IPS-20b (cell line): Measurements from ENCODE around the gene CDH3.
A peak's percentile ranks its signal among the peaks of the same experiment; 100 is the strongest.

ENCODE experiments used
- H3K27ac ChIP-seq: one replicate; pipeline ENCODE4 v1.5.1; 2013; ENCODE audit warnings: low read length
- H3K27me3 ChIP-seq: 2 replicates; pipeline ENCODE4 v1.6.1; 2013; ENCODE audit warnings: mild to moderate bottlenecking, low read length, inconsistent platforms; ENCODE audit not compliant: insufficient read depth
- H3K36me3 ChIP-seq: 2 replicates; pipeline ENCODE4 v1.6.1; 2013; ENCODE audit warnings: low read depth, mild to moderate bottlenecking, inconsistent platforms, low read length, moderate library complexity; ENCODE audit not compliant: insufficient read depth
- H3K4me1 ChIP-seq: 2 replicates; pipeline ENCODE4 v1.6.1; 2013; ENCODE audit warnings: mild to moderate bottlenecking, control low read depth, inconsistent platforms, low read length, moderate library complexity; ENCODE audit not compliant: insufficient read depth
- H3K4me3 ChIP-seq: 2 replicates; pipeline ENCODE4 v1.5.1; 2013; ENCODE audit warnings: mild to moderate bottlenecking, low read length, inconsistent platforms
- H3K9ac ChIP-seq: 2 replicates; pipeline ENCODE4 v1.6.1; 2013; ENCODE audit warnings: low read depth, mild to moderate bottlenecking, inconsistent platforms, low read length, moderate library complexity
- H3K9me3 ChIP-seq: 2 replicates; pipeline ENCODE4 v1.6.1; 2013; ENCODE audit warnings: mild to moderate bottlenecking, low read depth, low read length, inconsistent platforms; ENCODE audit not compliant: insufficient read depth

CDH3 gene

DNA sequence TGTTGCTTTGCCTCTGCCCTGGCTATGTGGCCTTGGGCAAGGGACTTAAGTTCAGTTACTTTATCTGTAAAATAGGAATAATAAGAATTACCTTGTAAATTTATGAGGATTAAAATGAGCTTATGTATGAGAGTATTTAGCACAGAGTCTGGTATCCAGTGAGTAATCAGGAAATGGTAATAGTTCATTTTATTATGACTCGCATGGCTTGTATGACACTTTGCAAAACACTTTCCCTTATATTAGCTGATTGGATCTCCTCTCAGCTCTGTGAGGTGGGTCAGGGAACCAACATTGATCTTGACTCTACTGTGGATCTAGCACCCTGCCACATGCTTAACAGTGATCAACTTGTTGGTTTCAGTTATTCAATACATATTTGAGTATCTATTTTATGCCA, 8.3 kb upstream of the CDH3 start:
- H3K27me3 ChIP-seq = peaks cover 7% of the 10 kb centered on the region; the same call in 1 of the 2 replicates
- no peak overlapping the region for H3K4me3 ChIP-seq
- no peaks in the 10 kb centered on the region for H3K36me3 ChIP-seq
- no peaks in the 10 kb centered on the region for H3K9me3 ChIP-seq
- H3K9ac ChIP-seq = no peak overlapping the region
- peaks cover 3% of the 10 kb centered on the region; the same call in 1 of the 2 replicates for H3K4me1 ChIP-seq
- H3K27ac ChIP-seq = no peak overlapping the region

DNA sequence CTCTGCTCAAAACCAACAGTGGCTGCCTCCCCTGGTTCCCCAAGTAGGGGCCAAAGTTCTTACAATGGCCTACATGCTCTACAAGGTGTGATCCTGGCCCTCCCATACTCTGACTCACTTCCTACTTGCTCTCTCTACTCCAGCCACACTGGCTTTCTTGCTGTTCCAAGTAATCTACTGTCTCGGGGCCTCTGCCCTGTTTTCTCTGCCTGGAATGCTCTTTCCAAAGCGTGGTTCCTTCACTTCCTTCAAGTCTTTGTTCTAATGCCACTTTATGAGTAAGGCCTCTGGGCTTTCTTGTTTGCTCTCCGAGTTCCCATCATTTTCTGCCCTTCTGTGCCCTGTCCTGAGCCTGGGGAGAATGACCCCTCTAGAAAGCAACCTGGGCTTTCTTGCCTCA, 4.1 kb upstream of the CDH3 start:
- Histone ChIP-seq H3K4me3 (no peak overlapping the region), H3K27me3 (peaks cover 46% of the 10 kb centered on the region), H3K9ac (no peak overlapping the region), H3K36me3 (no peaks in the 10 kb centered on the region), H3K27ac (no peak overlapping the region), H3K4me1 (peaks cover 17% of the 10 kb centered on the region), H3K9me3 (no peaks in the 10 kb centered on the region)

DNA sequence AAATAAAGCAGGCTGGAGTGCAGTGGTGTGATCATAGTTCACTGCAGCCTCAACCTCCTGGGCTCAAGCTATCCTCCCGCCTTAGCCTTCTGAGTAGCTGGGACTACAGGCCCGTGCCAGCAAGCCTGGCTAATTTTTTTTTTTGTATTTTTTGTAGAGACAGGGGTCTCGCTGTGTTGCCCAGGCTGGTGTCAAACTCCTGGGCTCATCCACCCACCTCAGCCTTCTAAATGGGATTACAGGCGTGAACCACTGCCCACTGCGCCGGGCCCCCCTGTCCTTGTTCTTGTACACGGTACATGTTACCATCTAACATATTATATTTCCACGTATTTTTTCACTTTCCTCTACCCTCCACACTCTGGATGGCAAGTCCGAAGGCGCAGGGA, 3.1 kb upstream of the CDH3 start:
- Histone ChIP-seq H3K27me3 (peaks cover 46% of the 10 kb centered on the region), H3K9ac (peak overlapping the region; percentile 58; the same call in 1 of the 2 replicates), H3K4me3 (peak overlapping the region; percentile 65), H3K27ac (no peak overlapping the region), H3K9me3 (no peaks in the 10 kb centered on the region), H3K36me3 (no peaks in the 10 kb centered on the region), H3K4me1 (peaks cover 20% of the 10 kb centered on the region)

DNA sequence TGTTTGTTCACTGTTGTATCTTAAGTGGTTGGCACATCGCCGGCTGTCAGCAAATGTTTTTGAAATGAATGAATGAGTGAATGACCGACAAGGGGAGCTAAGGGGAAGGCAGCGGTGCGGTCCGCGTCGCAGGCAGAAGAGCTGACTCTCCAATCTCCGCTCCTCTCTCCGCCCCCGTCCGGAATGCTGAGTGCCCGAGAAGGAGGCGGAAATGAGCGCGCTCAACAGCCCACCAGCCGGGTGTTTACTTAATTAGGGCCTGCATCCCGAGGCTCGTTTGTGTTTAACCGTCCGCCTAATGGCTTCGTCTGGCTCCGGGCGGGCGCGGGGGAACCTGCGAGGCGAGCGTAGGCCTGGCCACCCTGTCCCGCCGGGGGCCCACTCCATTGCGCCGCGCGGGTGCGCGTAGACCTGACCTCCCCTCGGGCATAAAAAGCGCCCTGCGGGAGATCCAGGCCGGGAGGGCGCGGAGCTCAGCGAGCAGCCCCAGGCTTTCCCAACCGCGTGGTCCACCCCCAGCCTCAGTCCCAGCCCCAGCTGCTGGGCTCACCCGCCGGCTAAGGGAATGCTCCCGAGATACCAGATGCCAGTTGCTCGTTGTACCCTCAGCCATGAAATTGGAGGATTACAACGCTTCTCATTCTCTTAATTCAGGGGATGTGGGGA, 2.5 kb upstream of the CDH3 start:
- no peaks in the 10 kb centered on the region for H3K36me3 ChIP-seq
- H3K27ac ChIP-seq = no peak overlapping the region
- peaks cover 46% of the 10 kb centered on the region for H3K27me3 ChIP-seq
- no peaks in the 10 kb centered on the region for H3K9me3 ChIP-seq
- H3K9ac ChIP-seq = peak overlapping the region; percentile 58; the same call in 1 of the 2 replicates
- H3K4me1 ChIP-seq = peaks cover 26% of the 10 kb centered on the region
- H3K4me3 ChIP-seq = peak overlapping the region; percentile 65

DNA sequence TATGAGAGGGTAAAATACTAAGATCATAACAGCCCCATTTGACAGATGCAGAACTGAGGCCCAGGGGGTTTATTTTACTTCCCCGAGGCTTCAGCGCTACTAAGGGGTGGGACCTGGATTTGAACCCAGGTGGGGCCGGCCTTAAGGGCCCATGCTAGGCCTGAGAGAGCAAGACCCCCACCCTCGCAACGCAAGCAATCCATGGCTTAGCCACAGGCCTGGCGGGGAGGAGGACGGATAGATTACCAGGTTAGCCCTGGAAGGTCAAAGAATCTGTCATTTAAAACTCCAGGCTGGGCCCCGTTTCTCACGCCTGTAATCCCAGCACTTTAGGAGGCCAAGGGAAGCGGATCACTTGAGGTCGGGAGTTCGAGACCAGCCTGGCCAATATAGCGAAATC, 1.9 kb upstream of the CDH3 start:
- Histone ChIP-seq H3K36me3 (0 out of 2 replicates have a peak, but pooled peaks cover 4% of the 10 kb centered on the region), H3K4me1 (peaks cover 28% of the 10 kb centered on the region), H3K9me3 (no peaks in the 10 kb centered on the region), H3K27me3 (peaks cover 46% of the 10 kb centered on the region), H3K4me3 (peak overlapping the region; percentile 65; the same call in 1 of the 2 replicates), H3K9ac (no peak overlapping the region; the same call in 1 of the 2 replicates), H3K27ac (no peak overlapping the region)

DNA sequence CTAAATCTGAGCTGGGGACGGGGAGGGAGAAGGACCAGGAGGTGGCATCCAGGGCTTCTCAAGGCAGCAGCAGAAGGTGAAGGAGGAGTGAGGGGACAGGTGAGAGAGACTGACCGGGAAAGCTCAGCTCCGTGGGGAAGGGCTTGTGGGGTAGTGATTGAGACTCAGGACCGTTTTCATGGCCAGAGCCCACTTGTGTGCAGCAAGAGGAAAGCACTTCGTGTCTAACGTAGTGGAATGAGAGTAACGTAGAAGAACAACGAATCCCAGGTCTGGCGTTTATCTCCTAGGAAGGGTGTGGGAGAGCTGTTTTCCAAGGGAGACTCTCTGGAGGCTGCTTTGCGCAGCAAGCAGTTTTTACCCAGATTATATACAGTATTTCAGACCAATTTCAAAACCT, 1.3 kb upstream of the CDH3 start:
- 0 out of 2 replicates have a peak, but pooled peaks cover 9% of the 10 kb centered on the region for H3K36me3 ChIP-seq
- H3K9me3 ChIP-seq = no peaks in the 10 kb centered on the region
- peaks cover 28% of the 10 kb centered on the region for H3K4me1 ChIP-seq
- peak overlapping the region; percentile 70; the same call in 1 of the 2 replicates for H3K4me3 ChIP-seq
- peak overlapping the region; percentile 33; the same call in 1 of the 2 replicates for H3K9ac ChIP-seq
- no peak overlapping the region for H3K27ac ChIP-seq
- peaks cover 46% of the 10 kb centered on the region for H3K27me3 ChIP-seq

DNA sequence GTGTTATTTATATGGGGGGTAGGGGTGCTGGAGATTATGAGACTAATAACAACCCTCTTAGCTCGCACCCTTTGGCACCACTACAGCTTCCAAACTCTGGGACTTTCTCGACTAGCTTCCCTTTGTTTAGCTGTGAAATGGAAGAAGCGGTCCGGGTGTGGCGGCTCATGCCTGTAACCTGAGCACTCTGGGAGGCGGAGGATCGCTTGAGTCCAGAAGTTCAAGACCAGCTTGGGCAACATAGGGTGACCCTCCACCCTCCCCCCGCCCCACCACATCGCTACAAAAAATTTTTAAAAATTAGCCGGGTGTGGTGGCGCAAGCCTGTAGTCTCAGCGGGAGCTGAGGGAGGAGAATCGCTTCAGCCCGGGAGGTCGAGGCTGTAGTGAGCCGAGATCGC, 814 bp upstream of the CDH3 start:
- Histone ChIP-seq H3K9me3 (no peaks in the 10 kb centered on the region), H3K4me3 (peak overlapping the region; percentile 70), H3K36me3 (peaks cover 14% of the 10 kb centered on the region; the same call in 1 of the 2 replicates), H3K9ac (peak overlapping the region; percentile 33; the same call in 1 of the 2 replicates), H3K27ac (no peak overlapping the region), H3K4me1 (peaks cover 28% of the 10 kb centered on the region), H3K27me3 (peaks cover 46% of the 10 kb centered on the region)

DNA sequence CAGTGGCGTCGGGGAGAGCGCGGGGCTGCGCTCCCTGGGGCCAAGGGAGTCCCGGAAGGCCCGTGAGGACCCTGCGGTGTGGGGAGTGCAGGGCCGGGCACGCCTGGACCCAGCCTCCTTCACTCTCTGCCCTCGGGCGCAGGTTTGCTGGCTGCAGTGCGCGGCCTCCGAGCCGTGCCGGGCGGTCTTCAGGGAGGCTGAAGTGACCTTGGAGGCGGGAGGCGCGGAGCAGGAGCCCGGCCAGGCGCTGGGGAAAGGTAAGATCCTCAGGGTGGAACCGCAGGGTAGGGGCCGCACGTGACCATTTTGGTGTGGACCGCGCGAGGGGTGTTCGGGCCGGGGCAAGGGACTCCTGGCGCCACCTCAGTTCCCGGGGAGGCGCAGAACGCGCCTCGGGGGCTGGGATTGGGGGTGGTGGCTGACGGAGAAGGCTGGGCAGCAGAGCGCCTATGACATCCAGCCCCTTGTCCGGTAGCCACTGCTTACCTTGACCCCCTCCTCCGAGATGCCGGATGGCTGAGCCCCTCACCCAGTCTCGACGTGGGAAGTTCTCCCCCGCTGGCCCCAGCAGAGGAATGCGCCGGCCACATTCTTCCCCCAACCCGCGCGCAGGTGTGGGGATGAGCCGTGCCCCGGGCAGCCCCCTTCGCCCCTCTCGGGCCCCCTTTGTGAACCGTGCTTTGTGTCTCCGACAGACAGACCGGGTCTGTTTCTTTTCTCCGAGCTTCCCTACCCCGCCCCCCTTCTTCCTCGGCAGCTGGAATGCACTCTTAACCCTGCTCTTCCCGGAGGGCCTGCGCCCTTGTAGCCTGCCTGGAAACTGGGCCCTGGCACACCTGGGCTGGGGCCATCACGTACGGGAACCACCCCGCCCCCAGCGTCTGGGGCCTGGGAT, 631 bp downstream of the CDH3 start:
- Histone ChIP-seq H3K4me1 (peaks cover 28% of the 10 kb centered on the region), H3K36me3 (peaks cover 15% of the 10 kb centered on the region; the same call in 1 of the 2 replicates), H3K27me3 (peaks cover 46% of the 10 kb centered on the region), H3K9me3 (no peaks in the 10 kb centered on the region), H3K9ac (peak overlapping the region; percentile 84), H3K27ac (peak overlapping the region; percentile 63), H3K4me3 (peak overlapping the region; percentile 70)

DNA sequence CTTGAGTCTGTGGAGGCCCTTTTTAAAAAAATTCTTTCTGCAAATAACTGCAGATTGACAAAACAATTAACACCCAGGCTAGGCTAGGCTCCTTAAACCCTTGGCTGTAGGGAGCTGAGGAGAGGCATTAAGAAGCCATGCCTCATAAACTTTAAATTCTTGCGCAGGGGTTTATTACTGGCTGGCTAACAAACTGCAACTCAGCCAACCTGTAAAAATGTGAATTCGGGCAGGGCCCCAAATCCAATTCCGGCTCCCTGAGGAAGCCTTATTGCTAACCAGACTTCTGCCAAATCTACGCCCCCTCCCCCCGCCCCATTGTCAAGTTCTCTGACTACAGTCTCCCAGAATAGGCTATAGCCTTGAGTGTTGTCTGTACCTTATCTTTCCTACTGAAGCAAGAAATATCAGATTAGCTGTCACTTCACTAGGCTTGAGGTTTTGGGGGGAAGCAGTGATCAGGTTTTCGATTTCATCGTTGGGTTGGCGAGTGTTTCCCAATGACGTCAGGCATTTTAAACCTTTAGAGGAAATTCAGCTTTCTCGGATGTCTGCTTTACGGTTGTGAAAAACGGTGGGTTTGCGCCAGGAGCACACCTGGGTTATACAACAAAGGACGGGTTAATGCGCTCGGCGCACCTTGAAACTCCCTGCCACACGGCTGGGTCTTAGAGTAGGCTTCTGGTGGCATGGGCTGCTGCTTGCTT, 2.0 kb downstream of the CDH3 start:
- H3K9me3 ChIP-seq = no peaks in the 10 kb centered on the region
- H3K4me3 ChIP-seq = peak overlapping the region; percentile 70
- no peak overlapping the region for H3K27ac ChIP-seq
- H3K4me1 ChIP-seq = peaks cover 24% of the 10 kb centered on the region
- peaks cover 35% of the 10 kb centered on the region for H3K27me3 ChIP-seq
- H3K9ac ChIP-seq = peak overlapping the region; percentile 84; the same call in 1 of the 2 replicates
- H3K36me3 ChIP-seq = peaks cover 15% of the 10 kb centered on the region; the same call in 1 of the 2 replicates

DNA sequence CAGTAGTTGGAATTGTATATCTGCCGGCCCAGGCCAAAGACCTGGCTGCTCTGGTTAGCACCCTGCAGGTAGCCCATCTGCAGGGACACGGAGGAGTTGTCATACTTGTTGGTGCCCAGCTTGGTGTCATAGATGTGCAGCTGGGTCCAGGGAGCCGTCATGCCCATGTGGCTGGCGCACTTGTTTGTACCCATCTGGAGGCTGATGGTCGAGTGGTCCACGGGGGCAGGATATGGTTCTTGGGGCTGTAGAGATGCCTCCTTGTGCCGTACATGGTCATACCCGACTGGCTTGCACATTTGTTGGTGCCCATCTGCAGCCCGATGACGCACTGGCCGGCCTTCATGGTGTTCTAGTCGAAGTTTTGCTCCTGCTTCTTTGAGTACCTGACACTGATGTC, 6.0 kb downstream of the CDH3 start:
- Histone ChIP-seq H3K9me3 (no peaks in the 10 kb centered on the region), H3K9ac (no peak overlapping the region), H3K27me3 (no peaks in the 10 kb centered on the region), H3K27ac (no peak overlapping the region), H3K36me3 (peaks cover 21% of the 10 kb centered on the region; the same call in 1 of the 2 replicates), H3K4me3 (no peak overlapping the region), H3K4me1 (peaks cover 11% of the 10 kb centered on the region)

DNA sequence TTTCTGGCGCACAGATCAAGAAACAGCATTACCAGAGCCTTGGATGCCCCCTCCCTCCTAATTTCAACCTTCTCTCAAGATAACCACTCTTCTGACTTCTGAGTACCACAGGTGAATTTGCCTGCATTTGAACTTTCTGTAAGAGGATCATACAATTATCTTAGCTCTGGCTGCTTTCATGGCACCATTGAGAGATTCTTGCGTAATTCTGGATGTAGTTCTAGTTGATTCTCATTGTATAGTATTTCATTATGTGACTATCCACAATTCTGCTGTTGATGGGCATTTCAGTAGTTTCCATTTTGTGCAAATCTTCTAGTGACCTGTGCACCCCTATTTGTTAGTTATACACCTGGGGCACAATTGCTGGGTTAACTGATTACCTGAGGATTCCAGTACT, 7.5 kb downstream of the CDH3 start:
- Histone ChIP-seq H3K27ac (no peak overlapping the region), H3K4me1 (peaks cover 2% of the 10 kb centered on the region), H3K9ac (no peak overlapping the region), H3K36me3 (peaks cover 21% of the 10 kb centered on the region; the same call in 1 of the 2 replicates), H3K27me3 (no peaks in the 10 kb centered on the region), H3K9me3 (no peaks in the 10 kb centered on the region), H3K4me3 (no peak overlapping the region)
